IPS-18a (cell line): ENCODE measurements around the gene RANBP9.

Source experiments
- H3K27ac ChIP-seq: one replicate; pipeline ENCODE4 v1.5.1; 2013; ENCODE audit warnings: low read length
- H3K27me3 ChIP-seq: one replicate; pipeline ENCODE4 v1.6.1; 2013; ENCODE audit warnings: mild to moderate bottlenecking, low read length; ENCODE audit not compliant: control insufficient read depth, insufficient read depth
- H3K36me3 ChIP-seq: one replicate; pipeline ENCODE4 v1.6.1; 2013; ENCODE audit warnings: low read depth, low read length; ENCODE audit not compliant: control insufficient read depth
- H3K4me1 ChIP-seq: one replicate; pipeline ENCODE4 v1.6.1; 2013; ENCODE audit warnings: low read depth, low read length; ENCODE audit not compliant: control insufficient read depth
- H3K4me3 ChIP-seq: one replicate; pipeline ENCODE4 v1.5.1; 2013; ENCODE audit warnings: low read length
- H3K9ac ChIP-seq: one replicate; pipeline ENCODE4 v1.6.1; 2013; ENCODE audit warnings: mild to moderate bottlenecking, low read length, moderate library complexity
- H3K9me3 ChIP-seq: one replicate; pipeline ENCODE4 v1.6.1; 2013; ENCODE audit warnings: low read depth, low read length; ENCODE audit not compliant: control insufficient read depth

Gene RANBP9

GRCh38 chr6:13613029-13613594, 98.5 kb downstream of the RANBP9 start:
- H3K9ac ChIP-seq, result no peak overlapping the region

GRCh38 chr6:13611715-13612114, 99.9 kb downstream of the RANBP9 start:
- peaks cover 4% of the 10 kb centered on the region for H3K36me3 ChIP-seq
- H3K4me3 ChIP-seq, result no peak overlapping the region
- peaks cover 7% of the 10 kb centered on the region for H3K4me1 ChIP-seq
- H3K9ac ChIP-seq, result no peak overlapping the region
- no peak overlapping the region for H3K27ac ChIP-seq
- H3K9me3 ChIP-seq, result no peaks in the 10 kb centered on the region
- no peaks in the 10 kb centered on the region for H3K27me3 ChIP-seq

More at GRCh38 chr6:13613029-13613594, 98.5 kb downstream of the RANBP9 start:
- Histone ChIP-seq H3K27ac (no peak overlapping the region), H3K27me3 (no peaks in the 10 kb centered on the region), H3K36me3 (peaks cover 16% of the 10 kb centered on the region), H3K4me3 (no peak overlapping the region), H3K4me1 (peaks cover 8% of the 10 kb centered on the region), H3K9me3 (no peaks in the 10 kb centered on the region)

GRCh38 chr6:13605634-13606033, 106.0 kb downstream of the RANBP9 start:
- peaks cover 14% of the 10 kb centered on the region for H3K36me3 ChIP-seq
- H3K9me3 ChIP-seq, result no peaks in the 10 kb centered on the region
- H3K4me3 ChIP-seq, result no peak overlapping the region
- H3K9ac ChIP-seq, result no peak overlapping the region
- H3K27me3 ChIP-seq, result no peaks in the 10 kb centered on the region
- H3K27ac ChIP-seq, result no peak overlapping the region
- H3K4me1 ChIP-seq, result no peaks in the 10 kb centered on the region

GRCh38 chr6:13604546-13605416, 106.9 kb downstream of the RANBP9 start:
- no peak overlapping the region for H3K9ac ChIP-seq

GRCh38 chr6:13604135-13604534, 107.5 kb downstream of the RANBP9 start:
- H3K9me3 ChIP-seq, result no peaks in the 10 kb centered on the region
- H3K36me3 ChIP-seq, result peaks cover 17% of the 10 kb centered on the region
- no peak overlapping the region for H3K4me3 ChIP-seq
- no peaks in the 10 kb centered on the region for H3K4me1 ChIP-seq
- no peak overlapping the region for H3K9ac ChIP-seq
- H3K27me3 ChIP-seq, result no peaks in the 10 kb centered on the region
- H3K27ac ChIP-seq, result no peak overlapping the region

More at GRCh38 chr6:13604546-13605416, 106.9 kb downstream of the RANBP9 start:
- peaks cover 17% of the 10 kb centered on the region for H3K36me3 ChIP-seq
- no peaks in the 10 kb centered on the region for H3K4me1 ChIP-seq
- no peaks in the 10 kb centered on the region for H3K27me3 ChIP-seq
- H3K4me3 ChIP-seq, result no peak overlapping the region
- no peaks in the 10 kb centered on the region for H3K9me3 ChIP-seq
- H3K27ac ChIP-seq, result no peak overlapping the region

GRCh38 chr6:13600036-13600435, 111.6 kb downstream of the RANBP9 start:
- no peaks in the 10 kb centered on the region for H3K4me1 ChIP-seq
- H3K27me3 ChIP-seq, result no peaks in the 10 kb centered on the region

GRCh38 chr6:13597073-13597472, 114.6 kb downstream of the RANBP9 start:
- Histone ChIP-seq H3K4me3 (no peak overlapping the region), H3K27me3 (no peaks in the 10 kb centered on the region)

More at GRCh38 chr6:13600036-13600435, 111.6 kb downstream of the RANBP9 start:
- H3K9ac ChIP-seq, result no peak overlapping the region
- H3K4me3 ChIP-seq, result no peak overlapping the region
- H3K36me3 ChIP-seq, result peaks cover 40% of the 10 kb centered on the region
- no peaks in the 10 kb centered on the region for H3K9me3 ChIP-seq
- H3K27ac ChIP-seq, result no peak overlapping the region

GRCh38 chr6:13593720-13594119, 117.9 kb downstream of the RANBP9 start:
- Histone ChIP-seq H3K27ac (no peak overlapping the region), H3K36me3 (peaks cover 33% of the 10 kb centered on the region), H3K4me1 (no peaks in the 10 kb centered on the region), H3K9ac (no peak overlapping the region), H3K4me3 (no peak overlapping the region), H3K27me3 (no peaks in the 10 kb centered on the region), H3K9me3 (no peaks in the 10 kb centered on the region)

More at GRCh38 chr6:13597073-13597472, 114.6 kb downstream of the RANBP9 start:
- no peaks in the 10 kb centered on the region for H3K9me3 ChIP-seq
- H3K27ac ChIP-seq, result no peak overlapping the region
- H3K9ac ChIP-seq, result no peak overlapping the region
- H3K36me3 ChIP-seq, result peaks cover 46% of the 10 kb centered on the region
- H3K4me1 ChIP-seq, result no peaks in the 10 kb centered on the region

GRCh38 chr6:13593103-13593502, 118.5 kb downstream of the RANBP9 start:
- Histone ChIP-seq H3K4me3 (no peak overlapping the region), H3K27ac (no peak overlapping the region), H3K27me3 (no peaks in the 10 kb centered on the region), H3K4me1 (no peaks in the 10 kb centered on the region), H3K36me3 (peaks cover 34% of the 10 kb centered on the region), H3K9ac (no peak overlapping the region), H3K9me3 (no peaks in the 10 kb centered on the region)

- no peaks in the 10 kb centered on the region for H3K9me3 ChIP-seq
- H3K27me3 ChIP-seq, result no peaks in the 10 kb centered on the region
- H3K4me1 ChIP-seq, result no peaks in the 10 kb centered on the region
- H3K9ac ChIP-seq, result no peak overlapping the region
- peaks cover 30% of the 10 kb centered on the region for H3K36me3 ChIP-seq
- H3K4me3 ChIP-seq, result no peak overlapping the region
- H3K27ac ChIP-seq, result no peak overlapping the region
These were observed 120.3 kb downstream of the RANBP9 start for GRCh38 chr6:13591205-13591921.

- Histone ChIP-seq H3K27me3 (no peaks in the 10 kb centered on the region), H3K9ac (no peak overlapping the region), H3K27ac (no peak overlapping the region), H3K36me3 (peaks cover 24% of the 10 kb centered on the region), H3K4me1 (no peaks in the 10 kb centered on the region), H3K9me3 (no peaks in the 10 kb centered on the region), H3K4me3 (no peak overlapping the region)
These were observed 121.0 kb downstream of the RANBP9 start for GRCh38 chr6:13590574-13591153.
